K562 (cell line): ENCODE data around the gene ANK3. TPM values are rescaled to one million over a fixed set of nuclear protein-coding genes. Genes with fewer than 3 reads are reported as not detected.

ENCODE experiments used
- ARID2 ChIP-seq: fragments of 450-650 bp; IDR thresholded peaks from 2 replicates; pipeline ENCODE4 v1.6.1; 2017; ENCODE audit warnings: antibody characterized with exemption, mild to moderate bottlenecking
- DNMT1 ChIP-seq: fragments of 450-650 bp; IDR thresholded peaks from 2 replicates; pipeline ENCODE4 v1.6.1; 2016; ENCODE audit warnings: antibody characterized with exemption, mild to moderate bottlenecking
- GABPB1 ChIP-seq: sonication (generic); formaldehyde crosslinking; IDR thresholded peaks from 2 replicates; pipeline ENCODE4 v1.8.0; 2022; ENCODE audit warnings: mild to moderate bottlenecking, missing genetic modification reagents
- GATAD2A ChIP-seq: fragments of 450-650 bp; IDR thresholded peaks from 2 replicates; pipeline ENCODE4 v1.6.1; 2017
- HDAC2 ChIP-seq: fragments of 450-650 bp; IDR thresholded peaks from 2 replicates; pipeline ENCODE4 v1.6.1; 2016; ENCODE audit warnings: mild to moderate bottlenecking
- HIVEP1 ChIP-seq: fragments of 250-450 bp; sonication (Bioruptor Pico); IDR thresholded peaks from 2 replicates; pipeline ENCODE4 v1.4.0; 2020; ENCODE audit warnings: mild to moderate bottlenecking
- ILF3 ChIP-seq: fragments of 450-650 bp; IDR thresholded peaks from 2 replicates; pipeline ENCODE4 v1.6.1; 2018; ENCODE audit warnings: antibody characterized with exemption, mild to moderate bottlenecking, moderate library complexity, borderline replicate concordance
- IRF2 ChIP-seq: sonication (generic); formaldehyde crosslinking; IDR thresholded peaks from 2 replicates; pipeline ENCODE4 v1.8.1; 2022; ENCODE audit warnings: mild to moderate bottlenecking, missing genetic modification reagents
- MBD2 ChIP-seq: sonication (generic); IDR thresholded peaks from 2 replicates; pipeline ENCODE4 v1.6.1; 2016; ENCODE audit warnings: low read depth, borderline replicate concordance
- MEIS2 ChIP-seq: fragments of 450-650 bp; IDR thresholded peaks from 2 replicates; pipeline ENCODE4 v1.6.1; 2014; ENCODE audit warnings: mild to moderate bottlenecking; ENCODE audit not compliant: partially characterized antibody
- NR4A1 ChIP-seq, 2 experiments: fragments of 250-450 bp in 1 of 2; fragments of 450-650 bp in 1 of 2; sonication (Bioruptor Pico) in 1 of 2; IDR thresholded peaks; 2 replicates each; pipeline versions ENCODE4 v1.4.0 to v1.6.1; 2016 to 2020; ENCODE audit warnings: mild to moderate bottlenecking in 2 of 2, missing compliant biosample characterization in 1 of 2, missing genetic modification characterization in 1 of 2, moderate library complexity in 1 of 2
- RAD51 ChIP-seq: fragments of 450-650 bp; IDR thresholded peaks from 2 replicates; pipeline ENCODE4 v1.7.1; 2016; ENCODE audit warnings: low read depth, mild to moderate bottlenecking, borderline replicate concordance
- SIX5 ChIP-seq, 2 experiments: IDR thresholded peaks; 2 replicates each; pipeline ENCODE4 v1.6.1; 2011; ENCODE audit warnings: low read length in 2 of 2, borderline replicate concordance in 1 of 2, low read depth in 1 of 2, mild to moderate bottlenecking in 1 of 2, moderate library complexity in 1 of 2; ENCODE audit not compliant: insufficient read depth in 1 of 2
- SMARCA4 ChIP-seq: fragments of 450-650 bp; IDR thresholded peaks from 2 replicates; pipeline ENCODE4 v1.6.1; 2016
- SRSF7 ChIP-seq: fragments of 200-400 bp; formaldehyde crosslinking; optimal IDR thresholded peaks from 2 replicates; pipeline ENCODE3; 2017; ENCODE audit warnings: mild to moderate bottlenecking, low read depth, low read length
- TBP ChIP-seq: optimal IDR thresholded peaks from 2 replicates; pipeline ENCODE3; 2011; ENCODE audit warnings: low read depth, low read length, improper control_type of control experiment
- TCF3 ChIP-seq: sonication (generic); formaldehyde crosslinking; IDR thresholded peaks from 2 replicates; pipeline ENCODE4 v1.4.0; 2020; ENCODE audit warnings: mild to moderate bottlenecking, missing genetic modification reagents
- ZKSCAN3 ChIP-seq: fragments of 250-450 bp; sonication (Bioruptor Pico); IDR thresholded peaks from 2 replicates; pipeline ENCODE4 v1.4.0; 2020
- ZNF184 ChIP-seq: sonication (generic); formaldehyde crosslinking; IDR thresholded peaks from 2 replicates; pipeline ENCODE4 v1.5.0; 2020; ENCODE audit warnings: missing genetic modification reagents
- ZSCAN29 ChIP-seq: fragments of 450-650 bp; IDR thresholded peaks from 2 replicates; pipeline ENCODE4 v1.6.1; 2017
- polyA plus RNA-seq, 8 experiments: library from polyadenylated mRNA; depleted of rRNA in 4 of 8; stranded (reverse) in 5 of 8; unstranded in 3 of 8; fragments of >200 nt; fragmentation: Nextera tagmentation in 2 of 8; fragmentation: Illumina TruSeq in 1 of 8; extraction: Ambion mirVana in 2 of 8; extraction: Trizol in 1 of 8; gene quantifications; 2 replicates each; pipeline versions ENCODE4 v1.2.1 to v1.2.3, GENCODE V29; 2011 to 2014; ENCODE audit warnings: inconsistent platforms in 1 of 8, missing spikeins in 1 of 8
- total RNA-seq, 7 experiments: library from RNA; depleted of rRNA in 6 of 7; stranded (reverse); fragments of >200 nt in 6 of 7; fragmentation: Illumina TruSeq in 2 of 7; extraction: Trizol in 2 of 7; gene quantifications; 2 replicates each; pipeline versions ENCODE4 v1.2.1 to v1.2.3, GENCODE V29; 2011 to 2021; ENCODE audit warnings: low replicate concordance in 1 of 7
- TF ChIP-seq, protein P1 (sequence below): sonication (generic); formaldehyde crosslinking; IDR thresholded peaks from 2 replicates; pipeline ENCODE4 v1.8.1; 2022; ENCODE audit warnings: missing genetic modification reagents
- TF ChIP-seq, protein P2 (sequence below): conservative IDR thresholded peaks from 2 replicates; pipeline ENCODE4 v1.6.1; 2011; ENCODE audit warnings: low read depth, mild to moderate bottlenecking, low read length; ENCODE audit not compliant: control insufficient read depth
- TF ChIP-seq, protein P3 (sequence below): sonication (generic); IDR thresholded peaks from 2 replicates; pipeline ENCODE4 v1.6.1; 2016
- TF ChIP-seq, protein P4 (sequence below), 2 experiments: fragments of 450-650 bp in 1 of 2; sonication (generic) in 1 of 2; formaldehyde crosslinking in 1 of 2; IDR thresholded peaks in 1 of 2; conservative IDR thresholded peaks in 1 of 2; 2 replicates each; pipeline versions ENCODE4 v1.6.1 to v1.8.1; 2016 to 2023; ENCODE audit warnings: mild to moderate bottlenecking in 2 of 2, moderate library complexity in 2 of 2, inconsistent platforms in 1 of 2, missing genetic modification reagents in 1 of 2
- TF ChIP-seq, protein P5 (sequence below): sonication (generic); formaldehyde crosslinking; IDR thresholded peaks from 2 replicates; pipeline ENCODE4 v1.8.0; 2023; ENCODE audit warnings: mild to moderate bottlenecking, missing genetic modification reagents

The ANK3 gene
- total and polyA plus RNA-seq, 9 of the 15 experiments (the other 6 are each of a cell fraction or from before 2014, with no cell fraction given), result 10.0 to 32.3 (median 17.9) TPM

DNA sequence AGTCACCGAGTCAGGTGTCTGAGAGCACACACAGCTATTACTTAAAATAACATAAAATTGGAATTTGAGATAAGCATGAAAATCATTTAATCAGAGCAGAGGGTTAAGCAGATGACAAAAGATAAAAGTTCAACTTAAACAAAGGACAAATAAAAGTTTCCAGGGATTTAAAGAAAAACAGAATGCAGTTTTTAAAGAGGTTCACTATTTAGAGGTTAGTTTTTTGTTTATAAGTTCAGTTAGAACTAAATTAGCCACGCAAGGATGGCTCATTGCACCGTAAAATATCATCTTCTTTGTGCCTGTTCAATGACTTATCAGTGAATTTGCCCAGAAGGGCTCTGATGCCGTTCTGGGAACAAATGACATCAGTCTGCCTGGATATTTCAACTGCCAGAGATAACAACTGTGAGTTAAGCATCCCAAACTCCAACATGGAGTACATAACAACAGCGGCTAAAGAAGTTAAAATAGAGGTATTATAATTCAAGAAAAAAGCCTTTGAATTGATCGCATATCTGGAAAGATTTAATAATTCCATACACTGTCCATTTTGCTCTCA is 107.8 kb downstream of the ANK3 start (continued):
- TF ChIP-seq, protein P1, sequence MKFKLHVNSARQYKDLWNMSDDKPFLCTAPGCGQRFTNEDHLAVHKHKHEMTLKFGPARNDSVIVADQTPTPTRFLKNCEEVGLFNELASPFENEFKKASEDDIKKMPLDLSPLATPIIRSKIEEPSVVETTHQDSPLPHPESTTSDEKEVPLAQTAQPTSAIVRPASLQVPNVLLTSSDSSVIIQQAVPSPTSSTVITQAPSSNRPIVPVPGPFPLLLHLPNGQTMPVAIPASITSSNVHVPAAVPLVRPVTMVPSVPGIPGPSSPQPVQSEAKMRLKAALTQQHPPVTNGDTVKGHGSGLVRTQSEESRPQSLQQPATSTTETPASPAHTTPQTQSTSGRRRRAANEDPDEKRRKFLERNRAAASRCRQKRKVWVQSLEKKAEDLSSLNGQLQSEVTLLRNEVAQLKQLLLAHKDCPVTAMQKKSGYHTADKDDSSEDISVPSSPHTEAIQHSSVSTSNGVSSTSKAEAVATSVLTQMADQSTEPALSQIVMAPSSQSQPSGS (CRISPR knock-in tag), result no peak
- TF ChIP-seq, protein P2, sequence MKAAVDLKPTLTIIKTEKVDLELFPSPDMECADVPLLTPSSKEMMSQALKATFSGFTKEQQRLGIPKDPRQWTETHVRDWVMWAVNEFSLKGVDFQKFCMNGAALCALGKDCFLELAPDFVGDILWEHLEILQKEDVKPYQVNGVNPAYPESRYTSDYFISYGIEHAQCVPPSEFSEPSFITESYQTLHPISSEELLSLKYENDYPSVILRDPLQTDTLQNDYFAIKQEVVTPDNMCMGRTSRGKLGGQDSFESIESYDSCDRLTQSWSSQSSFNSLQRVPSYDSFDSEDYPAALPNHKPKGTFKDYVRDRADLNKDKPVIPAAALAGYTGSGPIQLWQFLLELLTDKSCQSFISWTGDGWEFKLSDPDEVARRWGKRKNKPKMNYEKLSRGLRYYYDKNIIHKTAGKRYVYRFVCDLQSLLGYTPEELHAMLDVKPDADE, result no peak
- TF ChIP-seq NR4A1 (CRISPR knock-in tag; IDR thresholded peaks at IDR 0.05) (no peak), NR4A1 (tag; IDR thresholded peaks at IDR 0.05) (peak; percentile 40; the same call in 1 of the 2 replicates), GATAD2A (no peak), MEIS2 (peak; percentile 21), ARID2 (no peak), TBP (no peak), ZSCAN29 (no peak), ZKSCAN3 (CRISPR knock-in tag) (no peak), MBD2 (no peak), SMARCA4 (peak; percentile 65; the same call in 1 of the 2 replicates), DNMT1 (no peak), TCF3 (CRISPR knock-in tag) (no peak), HIVEP1 (CRISPR knock-in tag) (no peak), RAD51 (no peak), GABPB1 (CRISPR knock-in tag) (no peak), ILF3 (no peak), SIX5 (IDR thresholded peaks at IDR 0.05; ENCODE audit: borderline replicate concordance in 1 of 2, insufficient read depth in 1 of 2, low read depth in 1 of 2, low read length in 2 of 2) (no peak), IRF2 (CRISPR knock-in tag) (no peak), SRSF7 (no peak), ZNF184 (CRISPR knock-in tag) (no peak), HDAC2 (no peak)
- TF ChIP-seq, protein P3, sequence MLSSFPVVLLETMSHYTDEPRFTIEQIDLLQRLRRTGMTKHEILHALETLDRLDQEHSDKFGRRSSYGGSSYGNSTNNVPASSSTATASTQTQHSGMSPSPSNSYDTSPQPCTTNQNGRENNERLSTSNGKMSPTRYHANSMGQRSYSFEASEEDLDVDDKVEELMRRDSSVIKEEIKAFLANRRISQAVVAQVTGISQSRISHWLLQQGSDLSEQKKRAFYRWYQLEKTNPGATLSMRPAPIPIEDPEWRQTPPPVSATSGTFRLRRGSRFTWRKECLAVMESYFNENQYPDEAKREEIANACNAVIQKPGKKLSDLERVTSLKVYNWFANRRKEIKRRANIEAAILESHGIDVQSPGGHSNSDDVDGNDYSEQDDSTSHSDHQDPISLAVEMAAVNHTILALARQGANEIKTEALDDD, result peak; percentile 15; the same call in 1 of the 2 replicates
- TF ChIP-seq, protein P4, sequence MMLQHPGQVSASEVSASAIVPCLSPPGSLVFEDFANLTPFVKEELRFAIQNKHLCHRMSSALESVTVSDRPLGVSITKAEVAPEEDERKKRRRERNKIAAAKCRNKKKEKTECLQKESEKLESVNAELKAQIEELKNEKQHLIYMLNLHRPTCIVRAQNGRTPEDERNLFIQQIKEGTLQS (IDR thresholded peaks at IDR 0.05), result peak; percentile 69; the same call in 1 of the 2 replicates
- TF ChIP-seq, protein P4 (CRISPR knock-in tag; conservative IDR thresholded peaks at IDR 0.05), result no peak
- TF ChIP-seq, protein P5, sequence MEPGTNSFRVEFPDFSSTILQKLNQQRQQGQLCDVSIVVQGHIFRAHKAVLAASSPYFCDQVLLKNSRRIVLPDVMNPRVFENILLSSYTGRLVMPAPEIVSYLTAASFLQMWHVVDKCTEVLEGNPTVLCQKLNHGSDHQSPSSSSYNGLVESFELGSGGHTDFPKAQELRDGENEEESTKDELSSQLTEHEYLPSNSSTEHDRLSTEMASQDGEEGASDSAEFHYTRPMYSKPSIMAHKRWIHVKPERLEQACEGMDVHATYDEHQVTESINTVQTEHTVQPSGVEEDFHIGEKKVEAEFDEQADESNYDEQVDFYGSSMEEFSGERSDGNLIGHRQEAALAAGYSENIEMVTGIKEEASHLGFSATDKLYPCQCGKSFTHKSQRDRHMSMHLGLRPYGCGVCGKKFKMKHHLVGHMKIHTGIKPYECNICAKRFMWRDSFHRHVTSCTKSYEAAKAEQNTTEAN (CRISPR knock-in tag), result no peak
